B cell (primary cell): ENCODE results near the gene SLC6A5. TPM values are rescaled to one million over a fixed set of nuclear protein-coding genes. Genes with fewer than 3 reads are reported as not detected.

Experiments
- ATAC-seq: fragments of 200-7000 bp; cut with Tn5 transposase; one replicate; pipeline ENCODE4 v1.10.0; 2021; ENCODE audit warnings: low read depth, mild to moderate bottlenecking, moderate number of reproducible peaks, moderate library complexity
- CTCF ChIA-PET: fragments of 350-600 bp; sonication (Branson Sonifier 250); formaldehyde crosslinking; loops from one replicate; lab custom pipeline; 2021; ENCODE audit warnings: antibody characterized with exemption, inconsistent platforms; lab: Charles Lee
- POLR2A ChIA-PET: fragments of 350-600 bp; sonication (Branson Sonifier 250); formaldehyde crosslinking; loops from one replicate; lab custom pipeline; 2021; ENCODE audit warnings: antibody characterized with exemption; lab: Charles Lee
- DNase-seq: peaks from one replicate; pipeline ENCODE4 v3.0.0; 2013
- H2AFZ ChIP-seq: 2 replicates; pipeline ENCODE4 v1.6.1; 2012; ENCODE audit warnings: mild to moderate bottlenecking, low read depth, low read length; ENCODE audit not compliant: insufficient read depth, poor library complexity, severe bottlenecking
- H3K27ac ChIP-seq, 2 donors: 1 replicate in 1 of 2; 2 replicates in 1 of 2; pipeline ENCODE4 v1.5.1; 2012 to 2013; ENCODE audit warnings: low read length in 2 of 2, mild to moderate bottlenecking in 2 of 2, moderate library complexity in 1 of 2
- H3K27me3 ChIP-seq, 4 experiments: fragments of 200-600 bp in 1 of 4; sonication (generic) in 1 of 4; replicated peaks in 1 of 4; 1 replicate in 2 of 4; 2 replicates in 2 of 4; pipeline versions ENCODE4 v1.6.1 to v1.7.0; 2013 to 2016; ENCODE audit warnings: low read length in 3 of 4, mild to moderate bottlenecking in 2 of 4, mixed read lengths in 1 of 4, moderate library complexity in 1 of 4; ENCODE audit not compliant: insufficient read depth in 4 of 4, control insufficient read depth in 3 of 4; ENCODE audit errors: control extremely low read depth in 1 of 4
- H3K36me3 ChIP-seq, 2 experiments: replicated peaks in 1 of 2; 1 replicate in 1 of 2; 2 replicates in 1 of 2; pipeline versions ENCODE4 v1.6.1 to v1.7.1; 2013; ENCODE audit warnings: low read length in 1 of 2; ENCODE audit not compliant: insufficient read depth in 2 of 2, control insufficient read depth in 1 of 2; ENCODE audit errors: control extremely low read depth in 1 of 2, extremely low read depth in 1 of 2
- H3K4me1 ChIP-seq, 2 donors: fragments of 200-600 bp in 1 of 2; sonication (generic) in 1 of 2; 1 replicate in 1 of 2; 2 replicates in 1 of 2; pipeline versions ENCODE4 v1.5.1 to v1.6.1; 2013 to 2017; ENCODE audit warnings: low read length in 2 of 2; ENCODE audit not compliant: control insufficient read depth in 2 of 2, insufficient read depth in 2 of 2
- H3K4me2 ChIP-seq: replicated peaks from 2 replicates; pipeline ENCODE3; 2012; ENCODE audit warnings: mild to moderate bottlenecking, low read depth, low read length; ENCODE audit not compliant: poor library complexity, severe bottlenecking
- H3K4me3 ChIP-seq, 5 experiments: fragments of 200-600 bp in 1 of 5; sonication (generic) in 1 of 5; 1 replicate in 3 of 5; 2 replicates in 2 of 5; pipeline versions ENCODE4 v1.5.1 to v1.7.0; 2011 to 2016; ENCODE audit warnings: low read length in 4 of 5, mild to moderate bottlenecking in 4 of 5, low read depth in 2 of 5, control low read depth in 1 of 5, moderate library complexity in 1 of 5; ENCODE audit not compliant: insufficient read depth in 1 of 5; ENCODE audit errors: control extremely low read depth in 1 of 5, extremely low read depth in 1 of 5
- H3K79me2 ChIP-seq: fragments of 200-600 bp; sonication (generic); one replicate; pipeline ENCODE4 v1.6.0; 2016; ENCODE audit warnings: low read length; ENCODE audit not compliant: control insufficient read depth, insufficient read depth
- H3K9ac ChIP-seq: fragments of 200-600 bp; sonication (generic); 2 replicates; pipeline ENCODE4 v1.6.1; 2017; ENCODE audit warnings: mild to moderate bottlenecking, low read length, moderate library complexity
- H3K9me3 ChIP-seq, 3 donors: one replicate each; pipeline versions ENCODE4 v1.6.1 to v1.7.1; 2013; ENCODE audit warnings: low read length in 2 of 3; ENCODE audit not compliant: control insufficient read depth in 2 of 3, insufficient read depth in 1 of 3; ENCODE audit errors: control extremely low read depth in 1 of 3
- H4K20me1 ChIP-seq: 2 replicates; pipeline ENCODE4 v1.6.0; 2012; ENCODE audit warnings: mild to moderate bottlenecking, low read length; ENCODE audit not compliant: insufficient read depth, control insufficient read depth, poor library complexity, severe bottlenecking
- H3K27ac Mint-ChIP-seq: one replicate; pipeline ENCODE4 v1.8.0; 2021; ENCODE audit warnings: mixed read lengths
- H3K27me3 Mint-ChIP-seq: one replicate; pipeline ENCODE4 v1.8.0; 2021; ENCODE audit warnings: mixed read lengths
- H3K4me1 Mint-ChIP-seq: one replicate; pipeline ENCODE4 v1.8.0; 2021; ENCODE audit warnings: mixed read lengths
- H3K4me3 Mint-ChIP-seq: one replicate; pipeline ENCODE4 v1.8.0; 2021; ENCODE audit warnings: mixed read lengths
- H3K9me3 Mint-ChIP-seq: one replicate; pipeline ENCODE4 v1.8.0; 2022; ENCODE audit warnings: mixed read lengths; ENCODE audit not compliant: insufficient read depth
- EZH2 ChIP-seq: IDR thresholded peaks from 2 replicates; pipeline ENCODE4 v1.6.1; 2012; ENCODE audit warnings: borderline replicate concordance, low read depth, mild to moderate bottlenecking, moderate library complexity, low read length; ENCODE audit not compliant: insufficient read depth, poor library complexity, severe bottlenecking
- WGBS: methylation state at CpG from one replicate; pipeline ENCODE4 v1.1.5; 2013; ENCODE audit warnings: missing lambda C conversion rate; ENCODE audit not compliant: insufficient coverage; 5-methylcytosine and 5-hydroxymethylcytosine counted together
- intact Hi-C: fragments of 100-400 bp; cut with micrococcal nuclease; formaldehyde crosslinking; loops from one replicate; pipeline ENCODE4 v1.10.0; 2022
- polyA plus RNA-seq: library from polyadenylated mRNA; depleted of rRNA; stranded (reverse); fragments of >200 nt; gene quantifications from 2 replicates; pipeline ENCODE4 v1.2.3, GENCODE V29; 2012
- total RNA-seq, 2 donors: library from RNA; stranded (reverse); fragments of 120-200 nt in 1 of 2; gene quantifications; 1 replicate in 1 of 2; 2 replicates in 1 of 2; pipeline versions ENCODE4 v1.2.3 to v1.2.4, GENCODE V29; 2013 to 2022
- TF ChIP-seq, protein P1 (sequence below): fragments of 200-600 bp; IDR thresholded peaks from one replicate; pipeline ENCODE4 v1.8.0; 2022; ENCODE audit warnings: antibody characterized with exemption, mild to moderate bottlenecking

The SLC6A5 gene
- total and polyA plus RNA-seq, 2 donors (not counting 1 experiment from before 2014, with no cell fraction given), result not detected

DNA sequence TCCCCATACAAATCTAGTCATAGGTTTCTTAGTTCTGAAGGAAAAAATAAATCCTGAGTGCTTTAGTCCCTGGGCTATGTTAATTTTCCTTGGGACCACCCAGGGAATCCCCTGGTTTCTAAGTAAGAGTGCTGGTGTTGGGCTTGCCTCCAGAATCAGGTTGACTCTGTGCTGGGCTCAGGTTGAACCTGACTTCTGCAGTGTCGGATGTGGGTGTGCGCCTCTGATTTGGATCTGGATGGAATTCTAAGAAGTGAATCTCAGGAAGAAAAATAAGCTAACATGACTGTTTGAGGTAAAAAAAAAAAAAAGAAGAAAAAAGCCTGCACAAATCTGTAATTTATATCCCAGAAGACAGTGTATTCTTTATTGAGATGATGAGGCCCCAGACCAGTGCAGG lies 41.0 kb downstream of the SLC6A5 start:
- TF ChIP-seq EZH2, result no peak
- TF ChIP-seq, protein P1, sequence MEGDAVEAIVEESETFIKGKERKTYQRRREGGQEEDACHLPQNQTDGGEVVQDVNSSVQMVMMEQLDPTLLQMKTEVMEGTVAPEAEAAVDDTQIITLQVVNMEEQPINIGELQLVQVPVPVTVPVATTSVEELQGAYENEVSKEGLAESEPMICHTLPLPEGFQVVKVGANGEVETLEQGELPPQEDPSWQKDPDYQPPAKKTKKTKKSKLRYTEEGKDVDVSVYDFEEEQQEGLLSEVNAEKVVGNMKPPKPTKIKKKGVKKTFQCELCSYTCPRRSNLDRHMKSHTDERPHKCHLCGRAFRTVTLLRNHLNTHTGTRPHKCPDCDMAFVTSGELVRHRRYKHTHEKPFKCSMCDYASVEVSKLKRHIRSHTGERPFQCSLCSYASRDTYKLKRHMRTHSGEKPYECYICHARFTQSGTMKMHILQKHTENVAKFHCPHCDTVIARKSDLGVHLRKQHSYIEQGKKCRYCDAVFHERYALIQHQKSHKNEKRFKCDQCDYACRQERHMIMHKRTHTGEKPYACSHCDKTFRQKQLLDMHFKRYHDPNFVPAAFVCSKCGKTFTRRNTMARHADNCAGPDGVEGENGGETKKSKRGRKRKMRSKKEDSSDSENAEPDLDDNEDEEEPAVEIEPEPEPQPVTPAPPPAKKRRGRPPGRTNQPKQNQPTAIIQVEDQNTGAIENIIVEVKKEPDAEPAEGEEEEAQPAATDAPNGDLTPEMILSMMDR, result no peak
- no peak overlapping the region for H3K27ac Mint-ChIP-seq
- Histone ChIP-seq H3K27me3 (no peaks in the 10 kb centered on the region), H4K20me1 (no peaks in the 10 kb centered on the region), H3K79me2 (no peaks in the 10 kb centered on the region), H3K36me3 (no peaks in the 10 kb centered on the region), H3K4me1 (no peaks in the 10 kb centered on the region), H3K27ac (no peak overlapping the region), H2AFZ (no peak overlapping the region), H3K9me3 (no peaks in the 10 kb centered on the region), H3K4me2 (no peak overlapping the region), H3K9ac (no peak overlapping the region), H3K4me3 (no peak overlapping the region)
- 90% methylated on average over 2 of the region's 2 CpGs for WGBS
- no peaks in the 10 kb centered on the region for H3K9me3 Mint-ChIP-seq
- no peak for ATAC-seq
- intact Hi-C loops, result no loop called here
- DNase-seq, result no peak
- ChIA-PET POLR2A (no interaction called here), CTCF (no interaction called here)
- H3K4me1 Mint-ChIP-seq, result no peaks in the 10 kb centered on the region
- H3K4me3 Mint-ChIP-seq, result no peak overlapping the region
- peaks cover 12% of the 10 kb centered on the region for H3K27me3 Mint-ChIP-seq

GRCh38 chr11:20644360-20644759 lies 45.0 kb downstream of the SLC6A5 start:
- H3K27ac ChIP-seq, result no peak overlapping the region
- Mint-ChIP-seq H3K27me3 (peaks cover 12% of the 10 kb centered on the region), H3K4me3 (no peak overlapping the region), H3K4me1 (no peaks in the 10 kb centered on the region), H3K9me3 (no peaks in the 10 kb centered on the region), H3K27ac (no peak overlapping the region)
- H3K4me2 ChIP-seq, result no peak overlapping the region
- DNase-seq (no peak), ATAC-seq (no peak)
- H3K9me3 ChIP-seq, result no peaks in the 10 kb centered on the region
- no peaks in the 10 kb centered on the region for H3K4me1 ChIP-seq
- ChIA-PET POLR2A (no interaction called here), CTCF (interaction anchor here (0.9 kb wide), 1 partner anchor 10 kb away, joined by 3 read pairs; no protein-coding TSS in a partner anchor)
- no peaks in the 10 kb centered on the region for H3K36me3 ChIP-seq
- no peak overlapping the region for H3K4me3 ChIP-seq
- H4K20me1 ChIP-seq, result no peaks in the 10 kb centered on the region
- no peak for TF ChIP-seq EZH2
- TF ChIP-seq, protein P1, result no peak
- no peaks in the 10 kb centered on the region for H3K79me2 ChIP-seq
- H3K27me3 ChIP-seq, result peaks cover 0 to 2% (median 0%) of the 10 kb centered on the region in 4 experiments
- 100% methylated on average over 2 of the region's 4 CpGs for WGBS
- intact Hi-C loops, result no loop called here
- H2AFZ ChIP-seq, result no peak overlapping the region
- no peak overlapping the region for H3K9ac ChIP-seq
